Transverse colon (tissue), 4 donors: ENCODE results near the gene TAS2R19. TPM values are rescaled to one million over a fixed set of nuclear protein-coding genes. Genes with fewer than 3 reads are reported as not detected.

ENCODE experiments used
- DNase-seq: peaks from one replicate; pipeline ENCODE4 v3.0.0-alpha.2; 2019
- H3K27ac ChIP-seq, 4 donors: fragments of 200-600 bp; sonication (generic); 2 replicates each; pipeline ENCODE4 v1.5.1; 2016 to 2018; ENCODE audit warnings: inconsistent platforms in 4 of 4
- H3K27me3 ChIP-seq: fragments of 200-600 bp; sonication (generic); 2 replicates; pipeline ENCODE4 v1.5.1; 2017; ENCODE audit warnings: inconsistent platforms
- H3K36me3 ChIP-seq, 4 donors: fragments of 200-600 bp; sonication (generic); 2 replicates each; pipeline ENCODE4 v1.5.1; 2017 to 2019; ENCODE audit warnings: inconsistent platforms in 4 of 4
- H3K4me1 ChIP-seq, 4 donors: fragments of 200-600 bp; sonication (generic); 2 replicates each; pipeline ENCODE4 v1.5.1; 2017 to 2020; ENCODE audit warnings: inconsistent platforms in 4 of 4
- H3K4me3 ChIP-seq, 4 donors: fragments of 200-600 bp; sonication (generic); 1 replicate in 1 of 4; 2 replicates in 3 of 4; pipeline versions ENCODE4 v1.5.1 to v1.6.1; 2017 to 2019; ENCODE audit warnings: inconsistent platforms in 4 of 4
- H3K9me3 ChIP-seq, 2 donors: fragments of 200-600 bp; sonication (generic); 2 replicates each; pipeline ENCODE4 v1.5.1; 2017 to 2019; ENCODE audit warnings: inconsistent platforms in 2 of 2
- EP300 ChIP-seq: sonication (generic); formaldehyde crosslinking; IDR thresholded peaks from one replicate; pipeline ENCODE4 v1.6.1; 2017; ENCODE audit warnings: antibody characterized with exemption, low read depth
- POLR2A ChIP-seq: fragments of 450-650 bp; IDR thresholded peaks from one replicate; pipeline ENCODE4 v1.6.1; 2016; ENCODE audit warnings: antibody characterized with exemption, mild to moderate bottlenecking, moderate library complexity
- POLR2AphosphoS5 ChIP-seq, 3 donors: sonication (generic); formaldehyde crosslinking; IDR thresholded peaks; one replicate each; pipeline ENCODE4 v1.6.1; 2016; ENCODE audit warnings: antibody characterized with exemption in 3 of 3
- WGBS, 2 donors: methylation state at CpG; one replicate each; pipeline ENCODE4 v1.1.5; 2018; ENCODE audit warnings: low coverage in 1 of 2; 5-methylcytosine and 5-hydroxymethylcytosine counted together
- in situ Hi-C, 4 donors: fragments of 200-750 bp; cut with MboI; loops; one replicate each; pipeline versions ENCODE4 v1.15.0 to v1.15.1; 2017; ENCODE audit warnings: low sequenced_read_pairs in 3 of 4, low pct_ligation_motif_present in 1 of 4, low pct_unique_long_range_greater_than_20kb in 1 of 4
- intact Hi-C: fragments of 100-400 bp; cut with DNase I; formaldehyde crosslinking; loops from one replicate; pipeline ENCODE4 v1.15.1; 2023; ENCODE audit warnings: low total_unique reads
- total RNA-seq, 4 donors: library from RNA; depleted of rRNA; stranded (reverse); fragments of >200 nt; gene quantifications; one replicate each; pipeline ENCODE4 v1.1.0, GENCODE V29; 2016
- TF ChIP-seq, protein P1 (sequence below), 5 experiments: fragments of 200-600 bp in 3 of 5; fragments of 450-650 bp in 2 of 5; sonication (generic) in 3 of 5; IDR thresholded peaks; 1 replicate in 2 of 5; 2 replicates in 3 of 5; pipeline ENCODE4 v1.5.1; 2016 to 2017; ENCODE audit warnings: antibody characterized with exemption in 5 of 5, inconsistent platforms in 3 of 5, mild to moderate bottlenecking in 2 of 5, moderate library complexity in 1 of 5

Gene TAS2R19, protein sequence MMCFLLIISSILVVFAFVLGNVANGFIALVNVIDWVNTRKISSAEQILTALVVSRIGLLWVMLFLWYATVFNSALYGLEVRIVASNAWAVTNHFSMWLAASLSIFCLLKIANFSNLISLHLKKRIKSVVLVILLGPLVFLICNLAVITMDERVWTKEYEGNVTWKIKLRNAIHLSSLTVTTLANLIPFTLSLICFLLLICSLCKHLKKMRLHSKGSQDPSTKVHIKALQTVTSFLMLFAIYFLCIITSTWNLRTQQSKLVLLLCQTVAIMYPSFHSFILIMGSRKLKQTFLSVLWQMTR
- total RNA-seq, result 1 to 10 TPM; 1.4 to 9.2 (median 5.0) TPM

GRCh38 chr12:11022520-11022919 is at the start of gene TAS2R19:
Gene TAS2R19, minus strand, starts transcription at chr12:11022620. Its CDS starts 49 bp downstream, at chr12:11022571.
- Histone ChIP-seq H3K27ac (no peak within 1 kb of the TSS), H3K27me3 (no peaks in the 10 kb centered on the region), H3K9me3 (no peaks in the 10 kb centered on the region), H3K36me3 (no peaks in the 10 kb centered on the region), H3K4me1 (peaks cover 0 to 2% (median 0%) of the 10 kb centered on the region in 4 donors), H3K4me3 (no peak within 1 kb of the TSS)
- in situ Hi-C loops, result no loop called here
- intact Hi-C loops, result no loop called here
- WGBS, 2 donors, result 63 to 80% methylated on average over 1 of the region's 1 CpG
- DNase-seq, result no peak
- TF ChIP-seq, protein P1, sequence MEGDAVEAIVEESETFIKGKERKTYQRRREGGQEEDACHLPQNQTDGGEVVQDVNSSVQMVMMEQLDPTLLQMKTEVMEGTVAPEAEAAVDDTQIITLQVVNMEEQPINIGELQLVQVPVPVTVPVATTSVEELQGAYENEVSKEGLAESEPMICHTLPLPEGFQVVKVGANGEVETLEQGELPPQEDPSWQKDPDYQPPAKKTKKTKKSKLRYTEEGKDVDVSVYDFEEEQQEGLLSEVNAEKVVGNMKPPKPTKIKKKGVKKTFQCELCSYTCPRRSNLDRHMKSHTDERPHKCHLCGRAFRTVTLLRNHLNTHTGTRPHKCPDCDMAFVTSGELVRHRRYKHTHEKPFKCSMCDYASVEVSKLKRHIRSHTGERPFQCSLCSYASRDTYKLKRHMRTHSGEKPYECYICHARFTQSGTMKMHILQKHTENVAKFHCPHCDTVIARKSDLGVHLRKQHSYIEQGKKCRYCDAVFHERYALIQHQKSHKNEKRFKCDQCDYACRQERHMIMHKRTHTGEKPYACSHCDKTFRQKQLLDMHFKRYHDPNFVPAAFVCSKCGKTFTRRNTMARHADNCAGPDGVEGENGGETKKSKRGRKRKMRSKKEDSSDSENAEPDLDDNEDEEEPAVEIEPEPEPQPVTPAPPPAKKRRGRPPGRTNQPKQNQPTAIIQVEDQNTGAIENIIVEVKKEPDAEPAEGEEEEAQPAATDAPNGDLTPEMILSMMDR (IDR thresholded peaks at IDR 0.05), result no peak
- TF ChIP-seq POLR2AphosphoS5 (IDR thresholded peaks at IDR 0.05) (no peak), EP300 (no peak), POLR2A (no peak)

GRCh38 chr12:11071414-11071813 is 49.0 kb upstream of the TAS2R19 start:
- 43 to 59% methylated on average over 2 to 4 of the region's 4 CpGs for WGBS, 2 donors
- Histone ChIP-seq H3K36me3 (no peaks in the 10 kb centered on the region), H3K27ac (no peak overlapping the region), H3K4me3 (no peak overlapping the region), H3K27me3 (no peaks in the 10 kb centered on the region), H3K9me3 (peaks cover 0 to 3% of the 10 kb centered on the region in 2 donors), H3K4me1 (peaks cover 0 to 16% (median 4%) of the 10 kb centered on the region in 4 donors)
- no peak for DNase-seq
- TF ChIP-seq EP300, result no peak
- TF ChIP-seq POLR2A, result no peak
- TF ChIP-seq POLR2AphosphoS5 (IDR thresholded peaks at IDR 0.05), result no peak
- TF ChIP-seq, protein P1 (IDR thresholded peaks at IDR 0.05), result no peak
- intact Hi-C loops (no loop called here), in situ Hi-C loops (loop anchor here in 3 of 4 donors (5.0 kb wide), 1 partner anchor 54 kb away; no protein-coding TSS in a partner anchor)

DNA sequence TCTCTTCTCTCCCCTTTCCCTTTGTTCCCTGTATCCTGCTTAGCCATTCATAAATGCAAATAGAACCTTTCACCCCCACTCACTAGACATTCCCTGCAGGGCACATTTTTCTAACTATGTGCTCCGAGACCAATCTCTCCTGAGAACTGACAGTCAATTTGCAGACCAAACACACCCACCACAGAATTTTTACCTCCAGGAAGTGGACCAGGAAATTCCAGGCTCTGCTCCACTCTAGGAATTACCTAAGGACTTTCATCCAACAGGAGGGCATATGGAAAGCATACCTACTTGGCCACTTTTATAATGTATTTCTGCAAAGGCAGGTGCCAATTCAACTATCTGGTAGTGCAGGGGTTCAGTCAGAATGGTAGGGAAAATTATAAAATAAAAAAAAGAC is 48.6 kb upstream of the TAS2R19 start:
- Histone ChIP-seq H3K36me3 (no peaks in the 10 kb centered on the region), H3K4me1 (peaks cover 0 to 16% (median 4%) of the 10 kb centered on the region in 4 donors), H3K4me3 (no peak overlapping the region), H3K27me3 (no peaks in the 10 kb centered on the region), H3K27ac (no peak overlapping the region), H3K9me3 (peaks cover 0 to 3% of the 10 kb centered on the region in 2 donors)
- no peak for DNase-seq
- no peak for TF ChIP-seq EP300
- TF ChIP-seq POLR2AphosphoS5 (IDR thresholded peaks at IDR 0.05), result no peak
- TF ChIP-seq POLR2A, result no peak
- TF ChIP-seq, protein P1 (IDR thresholded peaks at IDR 0.05), result no peak
- WGBS, 2 donors, result 44 to 50% methylated on average over 1 of the region's 1 CpG
- in situ Hi-C loops, result loop anchor here in 3 of 4 donors (5.0 kb wide), 1 partner anchor 54 kb away; no protein-coding TSS in a partner anchor
- intact Hi-C loops, result no loop called here

GRCh38 chr12:11069854-11070365 is 47.5 kb upstream of the TAS2R19 start:
- Histone ChIP-seq H3K4me3 (no peak overlapping the region), H3K4me1 (peaks cover 0 to 16% (median 4%) of the 10 kb centered on the region in 4 donors), H3K36me3 (no peaks in the 10 kb centered on the region), H3K9me3 (peaks cover 0 to 3% of the 10 kb centered on the region in 2 donors), H3K27ac (no peak overlapping the region), H3K27me3 (no peaks in the 10 kb centered on the region)
- 81 to 88% methylated on average over 5 of the region's 5 CpGs for WGBS, 2 donors
- in situ Hi-C loops, result loop anchor here in 3 of 4 donors (5.0 kb wide), 1 partner anchor 53 kb away; no protein-coding TSS in a partner anchor
- no peak for TF ChIP-seq EP300
- DNase-seq, result no peak
- intact Hi-C loops, result no loop called here
